Stimulated activated naive CD4-positive, alpha-beta T cell (primary cell): ENCODE measurements around the gene HHIPL1.
A peak's percentile ranks its signal among the peaks of the same experiment; 100 is the strongest.

Experiments used
- DNase-seq, 6 experiments: peaks; one replicate each; lab custom pipeline; 2025; lab: John Stamatoyannopoulos, UW

HHIPL1 gene

DNA sequence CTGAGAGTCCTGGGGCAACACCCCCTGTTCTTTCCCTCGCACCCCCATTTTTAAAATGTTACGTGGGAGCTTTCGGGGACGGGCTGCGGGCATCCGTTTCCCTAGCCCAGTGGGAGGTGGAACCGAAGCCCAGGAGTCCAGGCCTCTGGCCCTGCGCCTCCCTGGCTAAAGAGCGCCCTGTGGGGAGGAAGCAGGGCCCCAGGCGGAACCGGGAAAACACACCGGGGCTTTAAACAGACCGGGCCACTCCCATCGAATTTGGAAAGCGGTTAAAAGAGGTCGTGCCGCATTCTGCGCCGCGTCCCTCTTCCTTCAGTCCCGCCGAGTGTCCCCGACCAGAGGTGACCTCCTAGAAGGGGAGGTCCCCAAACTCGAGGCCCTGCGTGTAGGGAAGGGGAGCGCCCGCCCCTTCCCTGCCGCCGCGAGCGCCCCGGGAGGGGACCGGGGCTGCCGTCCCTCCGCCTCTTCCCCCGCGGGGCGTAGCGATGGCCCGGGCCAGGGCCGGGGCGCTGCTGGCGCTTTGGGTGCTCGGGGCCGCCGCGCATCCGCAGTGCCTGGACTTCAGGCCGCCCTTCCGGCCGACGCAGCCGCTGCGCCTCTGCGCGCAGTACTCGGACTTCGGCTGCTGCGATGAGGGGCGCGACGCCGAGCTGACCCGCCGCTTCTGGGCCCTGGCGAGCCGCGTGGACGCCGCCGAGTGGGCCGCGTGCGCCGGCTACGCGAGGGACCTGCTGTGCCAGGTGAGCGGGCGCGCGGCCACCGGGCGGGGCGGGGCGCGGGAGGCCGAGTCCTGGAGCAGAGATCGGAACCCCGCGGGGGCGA, at the start of gene HHIPL1:
Gene HHIPL1 (plus strand): TSS at position 407 of the 822 bp plus-strand sequence. CDS start 79 bp downstream, at position 486.
- no peak for DNase-seq

DNA sequence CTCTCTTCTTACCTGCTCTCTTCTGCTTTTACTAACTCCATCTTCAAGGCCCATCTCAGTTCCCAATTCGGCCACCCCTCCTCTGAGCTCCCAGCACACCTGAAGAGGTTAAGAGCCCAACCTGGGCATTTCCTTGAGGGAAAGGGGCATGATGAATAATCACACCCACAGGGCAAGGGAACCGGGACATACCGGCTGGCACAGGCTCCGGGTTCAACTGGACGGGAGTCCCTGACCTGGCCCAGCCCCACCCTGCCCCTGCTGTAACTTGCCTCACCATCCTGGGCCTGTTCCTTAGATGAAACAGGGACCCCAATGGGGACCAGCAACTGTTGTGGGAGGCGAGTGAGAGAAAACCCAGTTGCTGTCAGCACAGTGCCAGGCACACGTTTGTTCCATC, 49.4 kb upstream of the HHIPL1 start:
- no peak for DNase-seq

DNA sequence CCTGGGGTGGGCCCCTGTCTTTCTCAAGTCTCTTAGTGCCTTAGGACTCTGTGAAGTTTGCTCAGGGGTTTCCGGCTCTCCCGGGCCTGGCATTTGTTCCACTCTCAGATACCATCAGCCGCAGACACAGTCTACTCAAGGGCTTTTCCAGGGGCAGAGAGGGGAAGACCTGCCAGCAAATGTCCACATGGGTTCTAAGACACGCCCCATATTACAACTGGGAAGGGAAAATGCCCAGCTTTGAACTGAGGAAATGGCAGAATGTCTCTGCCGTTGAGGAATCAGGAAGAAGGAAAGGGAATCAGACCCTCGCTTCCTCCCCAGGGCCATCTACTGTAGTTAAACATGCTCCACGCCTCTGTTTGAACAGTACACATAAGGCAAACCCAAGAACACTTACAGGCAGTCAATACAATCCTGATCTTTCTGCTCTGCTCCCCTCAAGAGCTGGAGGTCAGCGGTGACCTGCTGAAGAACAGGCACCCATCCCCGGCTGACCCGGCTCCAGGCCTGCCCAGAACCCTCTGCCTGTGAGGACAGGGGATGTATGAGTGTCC, 48.8 kb upstream of the HHIPL1 start:
- DNase-seq = no peak

DNA sequence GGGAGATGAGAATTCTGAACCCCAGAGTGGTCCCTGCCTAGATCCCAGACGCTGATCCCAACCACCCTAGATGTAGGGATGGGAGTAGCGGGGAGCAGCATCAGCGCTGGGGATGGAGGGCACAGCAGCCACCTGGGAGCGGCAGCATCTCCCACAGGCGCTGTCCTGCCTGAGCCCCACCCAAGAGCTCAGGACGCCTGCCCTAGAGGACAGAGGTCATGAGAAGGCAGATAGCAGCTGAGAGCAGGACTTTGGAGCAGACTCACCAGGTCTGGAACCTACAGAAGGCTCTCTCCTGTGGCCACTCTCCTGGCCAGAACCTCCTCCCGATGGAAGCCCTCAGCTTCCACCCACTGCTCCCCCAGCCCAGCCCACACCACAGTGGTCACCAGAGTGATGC, 48.2 kb upstream of the HHIPL1 start:
- DNase-seq = no peak

DNA sequence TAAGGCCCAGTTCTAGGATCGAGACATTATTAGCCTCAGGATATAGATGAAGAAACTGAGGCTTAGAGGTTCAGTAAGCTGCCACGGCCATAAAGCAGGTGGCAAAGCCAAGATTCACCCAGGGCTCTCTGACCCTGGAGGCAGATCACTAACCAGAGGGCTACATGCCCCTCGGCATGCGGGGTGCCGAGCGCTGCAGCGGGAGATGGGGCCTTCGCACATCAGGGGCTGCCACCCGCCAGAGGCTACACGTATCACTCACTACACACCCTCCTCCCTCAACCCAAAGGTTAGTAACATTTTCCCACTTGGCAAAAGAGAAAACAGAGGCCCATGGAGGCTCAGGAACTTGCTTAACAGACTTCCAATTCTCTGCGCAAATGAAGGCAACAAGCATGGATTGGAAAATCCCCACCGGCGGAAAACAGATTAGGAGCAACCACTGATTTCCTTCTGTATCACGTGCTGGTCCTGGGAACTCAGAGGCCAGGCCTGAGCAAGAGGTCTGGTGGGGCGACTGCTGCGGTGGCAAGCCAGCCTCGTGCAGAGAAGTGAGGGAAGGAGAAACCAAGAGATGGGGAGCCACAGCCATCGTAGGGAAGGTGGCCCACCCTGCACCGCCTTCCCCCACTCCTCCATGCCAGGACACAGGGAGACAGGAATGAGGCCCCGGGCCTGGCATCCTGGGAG, 46.9 kb upstream of the HHIPL1 start:
- no peak for DNase-seq

DNA sequence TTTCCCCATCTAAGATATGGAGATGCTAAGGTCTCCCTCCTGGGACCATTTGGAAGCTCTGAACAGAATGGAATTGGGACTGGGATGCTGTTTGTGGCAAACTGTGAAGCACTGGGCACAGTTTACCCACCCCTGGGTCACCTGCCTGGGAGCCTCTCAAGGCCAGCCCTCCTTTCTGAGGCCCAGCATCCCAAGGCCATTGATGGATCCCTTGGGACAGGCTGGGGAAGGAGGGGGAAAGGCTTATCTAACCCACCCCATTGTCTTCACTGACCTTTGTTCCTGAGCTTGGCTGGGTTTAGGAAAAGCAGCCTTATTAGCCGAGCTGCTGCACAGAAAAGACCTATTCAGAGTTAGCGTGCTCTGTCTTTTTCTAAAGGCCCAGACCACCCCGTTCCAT, 46.2 kb upstream of the HHIPL1 start:
- no peak for DNase-seq

DNA sequence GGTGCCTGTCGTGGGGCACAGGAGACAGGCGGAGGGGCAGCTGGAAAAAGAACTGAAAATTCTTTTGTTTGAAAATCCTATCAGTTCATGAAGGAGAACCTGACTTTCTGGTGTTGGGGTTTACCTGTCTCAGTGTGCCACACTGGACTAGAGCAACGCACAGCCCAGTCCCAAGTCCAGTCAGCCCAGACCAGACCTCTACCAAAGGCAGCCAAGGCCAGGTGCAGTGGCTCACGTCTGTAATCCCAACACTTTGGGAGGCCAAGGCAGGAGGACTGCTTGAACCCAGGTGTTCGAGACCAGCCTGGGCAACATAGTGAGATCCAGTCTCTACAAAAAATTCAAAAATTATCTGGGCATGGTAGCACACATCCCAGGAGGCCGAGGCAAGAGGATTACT, 45.5 kb upstream of the HHIPL1 start:
- no peak for DNase-seq

DNA sequence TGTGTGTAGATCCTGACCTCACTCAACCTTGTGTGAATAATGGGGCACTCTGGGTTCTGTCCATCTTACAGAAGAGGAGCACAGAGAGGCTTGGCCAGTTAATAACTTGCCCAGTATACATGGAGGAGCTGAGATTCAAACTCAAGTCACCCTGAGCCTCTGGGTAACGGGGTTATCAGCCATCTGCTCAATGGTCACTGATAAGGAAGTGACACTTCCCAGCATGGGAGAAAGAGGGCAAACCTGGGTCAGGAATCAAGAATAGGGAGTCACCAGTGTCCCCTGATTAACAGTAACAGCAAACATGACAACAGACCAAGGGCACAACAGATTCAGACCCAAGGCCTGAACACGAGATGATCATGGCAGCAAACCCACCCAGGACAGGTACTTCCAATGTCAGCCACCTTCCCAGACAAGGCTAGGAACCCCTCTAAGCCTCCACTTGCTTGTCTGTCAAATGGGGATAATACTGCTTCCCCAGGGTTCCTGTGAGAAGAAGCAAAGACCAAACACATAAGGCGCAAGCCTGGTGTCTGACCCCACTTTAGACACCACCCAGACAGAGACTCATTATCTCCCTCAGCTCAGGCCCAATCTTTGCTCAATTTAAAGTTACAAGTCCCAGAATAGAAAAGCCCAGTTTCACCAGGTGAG, 44.6 kb upstream of the HHIPL1 start:
- no peak for DNase-seq

DNA sequence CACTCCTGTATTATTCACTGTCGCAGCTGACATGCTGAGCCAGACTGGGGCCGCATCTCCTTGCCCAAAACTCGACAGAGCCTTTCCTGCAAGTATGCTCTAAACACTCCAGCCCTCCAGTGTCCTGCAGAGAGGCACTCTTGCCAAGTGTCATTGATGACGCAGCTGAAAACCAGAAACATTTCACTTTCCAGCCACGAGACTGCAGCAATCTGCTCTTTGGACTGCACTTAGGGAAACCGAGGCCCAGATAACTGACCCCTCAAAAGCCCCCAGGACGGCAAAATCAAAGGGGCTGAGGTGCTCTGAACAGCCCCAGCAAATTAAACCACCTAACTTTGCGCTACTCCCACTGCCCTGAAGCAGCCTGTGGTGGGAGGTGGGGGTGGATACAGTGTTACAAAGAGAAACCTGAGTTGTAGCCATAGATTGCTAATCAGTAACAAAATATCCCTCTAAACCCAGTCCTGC, 43.5 kb upstream of the HHIPL1 start:
- DNase-seq = no peak

DNA sequence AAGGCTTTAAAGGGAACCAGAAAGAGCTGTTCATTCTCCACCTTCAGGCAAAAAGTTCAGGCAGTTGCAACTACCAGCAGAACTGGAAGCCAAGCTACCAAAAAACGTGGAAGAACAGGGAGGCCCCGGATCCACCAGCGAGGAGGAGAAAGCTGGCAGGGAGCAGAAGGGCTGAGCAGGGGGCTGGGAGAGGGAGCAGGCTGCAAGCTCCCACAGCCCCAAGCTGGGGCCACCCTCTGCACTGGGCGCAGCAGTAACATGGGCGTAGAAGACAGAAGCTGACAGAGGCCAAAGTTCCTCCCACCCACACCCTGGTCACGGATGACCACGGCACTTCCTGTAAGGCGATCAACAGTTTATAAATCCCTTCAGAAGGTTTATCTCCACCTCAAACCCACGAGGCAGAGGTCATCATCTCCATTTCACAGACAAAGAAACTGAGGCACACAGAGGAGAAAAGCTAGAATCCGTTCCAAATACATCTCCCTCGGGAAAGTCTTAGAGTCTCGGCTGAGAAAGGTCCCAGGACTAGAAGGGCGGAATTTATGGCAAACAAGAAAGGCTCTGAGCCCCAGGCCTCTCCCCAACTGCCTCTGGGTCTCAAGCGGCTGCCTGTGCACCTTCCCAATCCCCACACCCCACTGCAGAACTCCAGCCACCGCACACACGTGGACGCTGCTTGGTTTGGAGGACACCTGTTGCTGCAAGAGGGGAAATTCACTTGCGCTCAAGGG, 42.7 kb upstream of the HHIPL1 start:
- peak in 1 of 6 experiments; percentile 12 for DNase-seq

DNA sequence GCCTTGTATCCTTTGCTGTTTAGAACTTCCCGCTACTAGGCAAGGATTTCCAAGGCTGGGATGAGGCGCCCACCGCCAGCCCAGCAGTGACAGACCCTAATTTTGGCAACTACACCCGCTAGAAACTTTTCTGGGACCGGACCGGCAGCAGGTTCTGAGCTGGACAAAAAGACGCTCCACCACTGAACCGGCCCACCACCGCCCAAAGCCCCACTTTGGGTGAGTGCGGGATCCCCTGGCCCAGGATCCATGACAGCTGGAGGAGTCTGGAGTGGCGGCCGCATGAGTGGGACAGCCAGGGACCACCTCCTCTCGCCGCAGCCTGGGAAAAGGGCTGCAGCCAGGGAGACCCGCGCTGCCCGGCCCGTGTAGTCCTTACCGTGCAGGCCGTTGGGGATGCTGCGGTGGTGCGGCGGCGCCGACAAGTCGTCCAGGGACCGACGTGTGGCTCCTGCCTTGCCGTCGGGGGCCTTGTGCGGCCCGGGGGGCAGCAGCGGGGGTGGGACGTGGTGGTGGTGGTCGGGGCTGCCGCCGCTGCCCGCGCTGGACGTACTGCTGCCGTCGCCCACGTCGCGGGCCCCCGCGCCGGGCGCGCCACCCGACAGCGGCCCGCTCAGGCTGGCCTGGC, 42.0 kb upstream of the HHIPL1 start:
- peak in 1 of 6 experiments; percentile 6 for DNase-seq

DNA sequence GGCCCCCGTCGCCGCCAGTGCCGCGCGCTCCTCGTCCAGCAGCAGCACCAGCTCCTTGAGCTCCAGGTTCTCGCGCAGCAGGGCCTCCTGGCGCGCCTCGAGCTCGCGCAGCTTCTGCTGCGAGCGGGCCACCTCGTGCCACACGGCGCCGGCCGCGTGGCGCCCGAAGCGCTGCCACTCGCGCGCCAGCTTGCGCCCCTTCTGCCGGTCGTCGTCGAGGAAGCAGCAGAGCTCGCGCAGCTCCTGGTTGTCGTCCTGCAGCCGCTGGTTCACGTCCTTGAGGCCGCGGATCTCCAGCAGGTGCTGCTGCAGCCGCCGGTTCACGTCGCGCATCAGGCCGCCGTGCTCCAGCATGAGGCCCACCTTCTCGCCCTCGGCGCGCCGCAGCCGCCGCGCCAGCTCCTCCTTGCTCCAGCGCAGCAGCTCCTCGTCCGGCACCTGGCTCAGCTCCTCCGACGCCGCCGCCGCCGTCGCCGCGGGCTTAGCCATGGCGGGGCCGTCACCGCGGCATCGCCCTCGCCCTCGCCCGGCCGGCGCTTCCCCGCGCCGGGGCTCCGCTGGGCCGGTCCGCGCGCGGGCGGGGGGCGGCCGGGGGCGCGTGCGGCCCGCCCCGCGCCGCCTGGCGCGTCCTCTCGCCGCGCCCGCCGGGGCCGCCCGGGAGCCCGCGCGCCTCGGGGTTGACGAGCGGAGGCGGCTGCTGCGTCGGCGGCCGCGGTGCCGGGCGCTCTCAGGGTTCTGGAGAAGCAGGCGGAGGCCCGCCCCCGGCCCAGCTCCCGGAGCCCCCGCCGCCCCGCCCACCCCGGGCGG, 41.3 kb upstream of the HHIPL1 start, which contains the start of gene CCDC85C:
Gene CCDC85C (minus strand): TSS at position 737 of the 807 bp plus-strand sequence. CDS start 248 bp downstream, at position 489.
- peak; percentile 30 to 69 (median 55) for DNase-seq

DNA sequence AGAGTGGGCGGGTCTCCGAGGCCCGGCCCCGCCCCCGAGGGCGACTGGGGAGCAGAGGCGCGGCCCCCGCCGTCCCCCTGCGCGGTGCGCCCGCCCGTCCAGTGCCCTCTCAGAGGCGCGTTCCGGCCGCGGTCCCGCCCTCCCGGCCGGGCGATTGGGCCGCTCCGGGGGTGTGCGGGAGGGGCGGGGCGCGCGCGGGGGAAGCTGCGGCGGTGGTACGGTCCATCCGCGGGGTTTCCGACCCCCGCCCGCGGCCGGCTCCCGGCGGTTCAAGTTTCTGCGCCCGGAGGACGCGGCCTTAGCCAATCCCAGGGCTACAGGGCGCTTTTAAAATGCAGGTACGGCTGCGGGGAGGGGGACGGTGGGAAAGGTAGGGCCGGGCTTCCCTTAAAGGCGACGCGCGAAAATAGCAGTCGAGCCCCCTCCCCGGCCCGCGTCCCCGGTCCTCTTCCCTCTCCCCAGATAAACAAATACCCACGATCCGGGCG, 40.6 kb upstream of the HHIPL1 start:
- peak; percentile 90 to 98 (median 94) for DNase-seq

DNA sequence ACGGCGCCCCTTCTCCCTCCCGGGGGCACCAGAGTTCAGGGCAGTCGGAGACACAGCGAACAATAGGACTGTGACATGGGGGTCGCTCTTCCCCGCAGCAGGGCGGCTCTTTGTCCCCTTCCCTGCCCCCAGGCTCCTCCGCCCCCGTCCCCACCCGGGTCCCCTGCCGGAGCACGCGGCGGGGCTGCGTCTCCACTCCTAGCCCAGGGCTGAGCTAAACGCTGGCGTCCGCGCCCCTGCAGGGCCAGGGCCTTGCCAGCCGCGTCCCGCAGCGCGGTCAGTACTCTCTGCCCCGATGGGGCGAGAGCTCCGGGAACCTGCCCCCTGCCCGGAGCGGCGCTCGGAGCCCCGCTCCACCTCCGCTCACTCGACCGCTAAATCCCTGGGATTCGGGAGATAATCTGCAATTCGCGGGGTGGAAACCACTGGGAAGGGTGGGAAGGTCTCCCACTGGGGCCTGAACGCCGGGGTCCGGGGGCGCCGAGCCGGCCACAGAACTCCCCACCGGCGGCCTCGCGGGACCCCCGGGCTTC, 40.1 kb upstream of the HHIPL1 start:
- DNase-seq = peak in 1 of 6 experiments; percentile 48

DNA sequence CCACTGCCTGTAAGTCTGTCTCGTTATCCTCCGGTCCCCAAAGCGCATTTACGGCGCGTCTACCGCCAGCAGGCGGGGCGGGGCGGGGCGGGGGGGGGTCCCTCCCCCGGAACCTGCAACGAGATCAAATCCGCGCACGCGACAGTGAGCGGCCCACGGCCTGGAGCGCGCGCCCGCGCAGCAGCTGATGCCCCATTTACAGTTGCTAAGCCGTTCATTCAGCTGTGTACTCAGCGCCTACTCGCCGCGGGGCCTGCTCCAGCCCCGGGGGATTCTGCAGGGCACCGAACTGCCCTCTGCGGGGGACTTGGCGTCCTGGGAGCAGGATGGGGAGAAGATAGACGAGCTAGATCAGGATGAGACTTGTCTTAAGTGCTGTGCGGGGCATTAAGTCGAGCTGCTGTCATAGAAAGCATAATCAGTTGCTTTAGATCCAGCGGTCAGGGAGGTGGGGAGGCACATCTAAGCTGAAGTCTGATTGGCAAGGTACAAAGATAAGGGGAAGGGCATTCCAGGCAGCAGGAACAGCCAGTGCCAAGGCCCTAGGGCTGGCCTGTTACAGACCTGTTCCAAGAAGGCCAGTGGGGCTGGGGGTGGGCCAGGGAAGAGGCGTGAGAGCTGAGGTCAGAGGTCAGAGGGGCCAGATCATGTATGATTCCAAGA, 39.5 kb upstream of the HHIPL1 start:
- peak; percentile 73 to 85 (median 78) for DNase-seq

DNA sequence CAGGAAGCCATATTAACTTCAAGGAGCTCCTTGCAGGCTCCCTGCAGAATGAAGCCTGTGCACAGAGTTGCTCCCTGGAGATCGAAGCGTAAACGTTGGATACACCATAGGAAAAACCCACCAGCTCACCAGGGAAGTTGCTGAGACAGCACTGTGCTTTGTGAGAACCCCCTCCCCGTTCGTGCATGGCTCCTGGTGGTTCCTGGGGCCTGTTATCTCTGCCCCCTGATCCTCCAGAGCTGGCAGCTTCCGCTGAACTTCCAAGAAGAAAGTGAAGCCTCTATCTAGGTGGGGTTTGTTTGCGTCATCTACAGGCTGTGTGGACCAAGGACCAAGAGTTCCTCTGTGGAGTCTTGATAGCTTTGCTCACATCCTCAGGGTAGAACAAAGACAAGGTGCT, 38.6 kb upstream of the HHIPL1 start:
- DNase-seq = no peak

DNA sequence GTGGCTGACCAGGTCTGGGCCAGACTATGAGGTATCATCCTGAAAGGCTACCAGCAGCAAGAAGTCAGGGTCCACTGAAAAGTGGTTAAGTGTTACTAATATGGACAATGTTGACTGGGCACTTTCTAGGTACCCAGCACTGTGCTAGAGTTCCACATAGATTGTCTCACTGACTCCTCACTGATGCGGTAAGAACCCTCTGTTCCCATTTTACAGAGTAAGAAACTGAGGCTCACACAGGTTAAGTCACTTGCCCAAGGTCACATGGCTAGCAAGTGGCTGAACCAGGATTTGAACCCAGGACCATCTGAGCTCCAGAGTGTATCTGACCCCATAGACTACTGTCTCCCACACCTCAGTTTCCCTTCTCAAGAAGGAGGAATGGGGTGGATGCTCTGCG, 36.3 kb upstream of the HHIPL1 start:
- no peak for DNase-seq

DNA sequence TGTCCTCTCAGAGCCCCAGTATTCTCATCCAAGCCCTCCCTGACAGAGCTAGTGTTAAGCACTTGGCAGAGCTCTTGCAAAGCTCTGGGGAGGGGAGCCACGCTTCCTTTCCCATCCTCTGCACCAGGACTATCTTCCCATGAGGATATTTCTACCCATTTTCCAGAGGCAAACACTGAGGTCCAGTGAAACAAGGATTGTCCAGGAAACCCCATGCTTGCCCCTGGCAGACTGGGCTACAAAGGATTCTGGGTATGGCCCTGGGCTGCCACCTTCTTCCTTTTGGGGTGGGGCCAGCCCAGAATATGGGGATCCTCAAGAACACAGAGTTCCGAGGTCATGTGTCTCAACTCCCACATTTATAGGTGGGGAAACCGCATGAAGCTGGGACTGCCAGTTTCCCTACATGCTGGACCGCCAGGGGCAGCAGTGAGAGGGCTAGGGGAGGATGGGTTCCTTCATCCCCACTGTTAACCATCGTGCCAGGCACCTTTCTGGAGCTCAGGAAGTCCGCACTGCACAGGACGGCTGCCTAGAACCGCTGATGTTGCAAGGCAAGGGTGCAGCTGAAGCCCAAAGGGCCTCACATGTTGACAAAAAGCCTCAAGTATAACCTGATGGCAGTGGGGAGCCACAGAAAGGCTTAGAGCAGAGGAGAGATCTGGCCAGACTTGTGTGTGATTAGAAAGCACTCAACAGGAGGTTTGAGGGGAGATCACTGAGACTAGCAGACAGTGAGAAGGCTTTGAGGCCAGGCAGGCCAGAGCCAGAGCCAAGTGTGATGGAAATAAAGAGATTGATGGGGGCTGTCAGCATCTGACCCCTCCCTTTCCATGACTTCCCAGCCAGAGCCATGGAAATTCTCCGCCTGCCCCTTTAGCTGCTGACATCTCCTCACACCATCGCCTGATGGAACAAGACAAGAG, 35.4 kb upstream of the HHIPL1 start:
- peak in 1 of 6 experiments; percentile 12 for DNase-seq
